Measurements from ENCODE around the gene SMURF2.

Gene SMURF2

GRCh38 chr17:64564098-64564497, 98.0 kb downstream of the SMURF2 start:
- no peaks in the 10 kb centered on the region for H3K36me3 ChIP-seq (ENCODE audit: insufficient read depth)
- no peaks in the 10 kb centered on the region for H3K79me2 ChIP-seq (ENCODE audit: insufficient read depth, low read depth)
- no peak overlapping the region for H3K4me3 ChIP-seq (IDR thresholded peaks at IDR 0.05; ENCODE audit: insufficient read depth, low read depth, low read length)
- no peaks in the 10 kb centered on the region for H4K20me1 ChIP-seq (ENCODE audit: insufficient read depth)
- H3K27ac ChIP-seq: no peak overlapping the region
- no peak overlapping the region for H3K4me2 ChIP-seq
- no peaks in the 10 kb centered on the region for H3K4me1 ChIP-seq (ENCODE audit: low read depth, poor library complexity, severe bottlenecking)
- no peak overlapping the region for H3K9ac ChIP-seq
- no peaks in the 10 kb centered on the region for H3K27me3 ChIP-seq (ENCODE audit: insufficient read depth, low read depth)
- TF ChIP-seq CTCF (conservative IDR thresholded peaks at IDR 0.05; ENCODE audit: low read depth, low read length): no peak
- H2AFZ ChIP-seq (ENCODE audit: low read depth): no peak overlapping the region

GRCh38 chr17:64555281-64555680, 106.8 kb downstream of the SMURF2 start:
- Histone ChIP-seq H3K79me2 (ENCODE audit: insufficient read depth, low read depth) (no peaks in the 10 kb centered on the region), H3K4me3 (IDR thresholded peaks at IDR 0.05; ENCODE audit: insufficient read depth, low read depth, low read length) (no peak overlapping the region), H3K4me1 (ENCODE audit: low read depth, poor library complexity, severe bottlenecking) (no peaks in the 10 kb centered on the region), H3K9ac (no peak overlapping the region), H2AFZ (ENCODE audit: low read depth) (no peak overlapping the region), H3K4me2 (no peak overlapping the region), H3K36me3 (ENCODE audit: insufficient read depth) (no peaks in the 10 kb centered on the region), H3K27ac (no peak overlapping the region), H4K20me1 (ENCODE audit: insufficient read depth) (no peaks in the 10 kb centered on the region), H3K27me3 (ENCODE audit: insufficient read depth, low read depth) (no peaks in the 10 kb centered on the region)
- TF ChIP-seq CTCF (conservative IDR thresholded peaks at IDR 0.05; ENCODE audit: low read depth, low read length): no peak

- no peak overlapping the region for H2AFZ ChIP-seq (ENCODE audit: low read depth)
- H3K4me1 ChIP-seq (ENCODE audit: low read depth, poor library complexity, severe bottlenecking): no peaks in the 10 kb centered on the region
- H4K20me1 ChIP-seq (ENCODE audit: insufficient read depth): no peaks in the 10 kb centered on the region
- H3K79me2 ChIP-seq (ENCODE audit: insufficient read depth, low read depth): no peaks in the 10 kb centered on the region
- H3K27me3 ChIP-seq (ENCODE audit: insufficient read depth, low read depth): no peaks in the 10 kb centered on the region
- H3K4me3 ChIP-seq (IDR thresholded peaks at IDR 0.05; ENCODE audit: insufficient read depth, low read depth, low read length): no peak overlapping the region
- H3K27ac ChIP-seq: no peak overlapping the region
- no peak overlapping the region for H3K4me2 ChIP-seq
- TF ChIP-seq CTCF (conservative IDR thresholded peaks at IDR 0.05; ENCODE audit: low read depth, low read length): no peak
- no peaks in the 10 kb centered on the region for H3K36me3 ChIP-seq (ENCODE audit: insufficient read depth)
- H3K9ac ChIP-seq: no peak overlapping the region
Measured at GRCh38 chr17:64554028-64554637, 108.0 kb downstream of the SMURF2 start.

GRCh38 chr17:64551461-64551860, 110.6 kb downstream of the SMURF2 start:
- Histone ChIP-seq H4K20me1 (ENCODE audit: insufficient read depth) (no peaks in the 10 kb centered on the region), H3K79me2 (ENCODE audit: insufficient read depth, low read depth) (no peaks in the 10 kb centered on the region), H3K4me1 (ENCODE audit: low read depth, poor library complexity, severe bottlenecking) (no peaks in the 10 kb centered on the region), H3K27me3 (ENCODE audit: insufficient read depth, low read depth) (no peaks in the 10 kb centered on the region), H2AFZ (ENCODE audit: low read depth) (no peak overlapping the region), H3K9ac (no peak overlapping the region), H3K36me3 (ENCODE audit: insufficient read depth) (no peaks in the 10 kb centered on the region), H3K4me3 (IDR thresholded peaks at IDR 0.05; ENCODE audit: insufficient read depth, low read depth, low read length) (no peak overlapping the region), H3K4me2 (no peak overlapping the region), H3K27ac (no peak overlapping the region)
- TF ChIP-seq CTCF (conservative IDR thresholded peaks at IDR 0.05; ENCODE audit: low read depth, low read length): no peak
